H1 (cell line): ENCODE results near the gene GLE1. TPM values are rescaled to one million over a fixed set of nuclear protein-coding genes. Genes with fewer than 3 reads are reported as not detected.

Experiments
- CTCF ChIA-PET: fragments of 300-600 bp; sonication (Branson Sonifier 250); formaldehyde crosslinking; loops from one replicate; lab custom pipeline; 2021; ENCODE audit not compliant: partially characterized antibody; lab: Charles Lee
- POLR2A ChIA-PET: fragments of 300-600 bp; sonication (Branson Sonifier 250); formaldehyde crosslinking; loops from one replicate; lab custom pipeline; 2021; ENCODE audit warnings: inconsistent platforms; ENCODE audit not compliant: partially characterized antibody; lab: Charles Lee
- DNase-seq, 2 experiments: peaks; one replicate each; pipeline versions ENCODE4 v3.0.0 to v3.0.0-alpha.2; 2010 to 2022; ENCODE audit warnings: low spot score in 2 of 2, low read depth in 1 of 2, mixed read lengths in 1 of 2
- FAIRE-seq: peaks from 2 replicates; lab custom pipeline; 2011; peaks lifted over from hg19 to GRCh38; lab: Jason Lieb, UNC
- H2AFZ ChIP-seq: 2 replicates; pipeline ENCODE4 v1.8.1; 2012; ENCODE audit warnings: low read length, inconsistent platforms
- H2AK5ac ChIP-seq: 2 replicates; pipeline ENCODE4 v1.6.1; 2013; ENCODE audit warnings: low read depth, low read length
- H2BK120ac ChIP-seq: replicated peaks from 2 replicates; pipeline ENCODE3; 2013; ENCODE audit warnings: low read depth, low read length, inconsistent platforms
- H2BK12ac ChIP-seq: 2 replicates; pipeline ENCODE4 v1.6.1; 2013; ENCODE audit warnings: low read depth, low read length
- H2BK15ac ChIP-seq: 2 replicates; pipeline ENCODE4 v1.6.1; 2013; ENCODE audit warnings: low read length
- H2BK20ac ChIP-seq: 2 replicates; pipeline ENCODE4 v1.6.1; 2013; ENCODE audit warnings: low read length
- H2BK5ac ChIP-seq: 2 replicates; pipeline ENCODE4 v1.6.1; 2013; ENCODE audit warnings: low read depth, low read length
- H3K14ac ChIP-seq: 2 replicates; pipeline ENCODE4 v1.6.1; 2013; ENCODE audit warnings: inconsistent platforms; ENCODE audit not compliant: insufficient read length
- H3K18ac ChIP-seq: 2 replicates; pipeline ENCODE4 v1.6.1; 2013; ENCODE audit warnings: low read length; ENCODE audit errors: extremely low read depth
- H3K23ac ChIP-seq: 2 replicates; pipeline ENCODE4 v1.6.1; 2013; ENCODE audit warnings: inconsistent platforms; ENCODE audit not compliant: insufficient read length
- H3K23me2 ChIP-seq: 2 replicates; pipeline ENCODE4 v1.6.1; 2013; ENCODE audit warnings: low read depth, low read length
- H3K27ac ChIP-seq: 2 replicates; pipeline ENCODE4 v1.6.1; 2011; ENCODE audit warnings: low read depth, low read length, inconsistent platforms
- H3K27me3 ChIP-seq, 4 experiments: replicated peaks in 1 of 4; 1 replicate in 1 of 4; 2 replicates in 3 of 4; pipeline versions ENCODE4 v1.6.1 to v1.8.1; 2011 to 2013; ENCODE audit warnings: low read length in 3 of 4, mild to moderate bottlenecking in 3 of 4, inconsistent platforms in 2 of 4, mixed read lengths in 2 of 4, moderate library complexity in 1 of 4; ENCODE audit not compliant: control insufficient read depth in 3 of 4, insufficient read depth in 3 of 4; ENCODE audit errors: extremely low read depth in 1 of 4
- H3K36me3 ChIP-seq, 4 experiments: 2 replicates each; pipeline versions ENCODE4 v1.6.1 to v1.8.1; 2011 to 2013; ENCODE audit warnings: mild to moderate bottlenecking in 4 of 4, low read length in 3 of 4, moderate library complexity in 2 of 4, control low read depth in 1 of 4, inconsistent platforms in 1 of 4; ENCODE audit not compliant: insufficient read depth in 4 of 4, control insufficient read depth in 2 of 4
- H3K4ac ChIP-seq: replicated peaks from 2 replicates; pipeline ENCODE3; 2013; ENCODE audit warnings: low read length, low read depth, mixed read lengths, inconsistent platforms; ENCODE audit not compliant: insufficient read length
- H3K4me1 ChIP-seq, 4 experiments: replicated peaks in 1 of 4; 1 replicate in 1 of 4; 2 replicates in 3 of 4; pipeline versions ENCODE4 v1.6.1 to v1.8.1; 2011 to 2013; ENCODE audit warnings: low read length in 3 of 4, inconsistent platforms in 2 of 4, mixed read lengths in 1 of 4; ENCODE audit not compliant: insufficient read depth in 4 of 4, control insufficient read depth in 3 of 4
- H3K4me2 ChIP-seq, 2 experiments: 2 replicates each; pipeline versions ENCODE4 v1.6.1 to v1.8.1; 2011 to 2013; ENCODE audit warnings: low read depth in 2 of 2, low read length in 2 of 2, control low read depth in 1 of 2, inconsistent platforms in 1 of 2, mild to moderate bottlenecking in 1 of 2; ENCODE audit not compliant: insufficient read depth in 1 of 2
- H3K4me3 ChIP-seq, 4 experiments: fragments of 200-600, 300-600 bp in 1 of 4; sonication (generic), shearing (Covaris generic), sonication (Bioruptor Twin) in 1 of 4; 2 replicates each; pipeline versions ENCODE4 v1.5.1 to v1.8.1; 2011 to 2016; ENCODE audit warnings: low read length in 4 of 4, low read depth in 3 of 4, control low read depth in 2 of 4, inconsistent platforms in 2 of 4, mild to moderate bottlenecking in 2 of 4, mixed read lengths in 1 of 4, moderate library complexity in 1 of 4; ENCODE audit not compliant: insufficient read depth in 2 of 4; ENCODE audit errors: extremely low read depth in 1 of 4
- H3K56ac ChIP-seq: replicated peaks from 2 replicates; pipeline ENCODE3; 2013; ENCODE audit warnings: low read depth, mild to moderate bottlenecking, mixed read lengths, low read length, inconsistent platforms; ENCODE audit not compliant: insufficient read length
- H3K79me1 ChIP-seq: 2 replicates; pipeline ENCODE4 v1.6.1; 2013; ENCODE audit warnings: low read depth, low read length, control low read depth
- H3K79me2 ChIP-seq, 2 experiments: 2 replicates each; pipeline versions ENCODE4 v1.6.1 to v1.8.1; 2012 to 2013; ENCODE audit warnings: low read length in 2 of 2, mild to moderate bottlenecking in 2 of 2, inconsistent platforms in 1 of 2; ENCODE audit not compliant: insufficient read depth in 2 of 2, control insufficient read depth in 1 of 2
- H3K9ac ChIP-seq, 4 experiments: replicated peaks in 1 of 4; 1 replicate in 1 of 4; 2 replicates in 3 of 4; pipeline versions ENCODE4 v1.6.1 to v1.8.1; 2011 to 2013; ENCODE audit warnings: low read depth in 3 of 4, low read length in 3 of 4, control low read depth in 2 of 4, mild to moderate bottlenecking in 2 of 4, moderate library complexity in 2 of 4, inconsistent platforms in 1 of 4; ENCODE audit errors: extremely low read depth in 1 of 4
- H3K9me3 ChIP-seq, 2 experiments: 2 replicates each; pipeline versions ENCODE4 v1.6.1 to v1.8.1; 2012 to 2013; ENCODE audit warnings: mild to moderate bottlenecking in 2 of 2, moderate library complexity in 2 of 2, control low read depth in 1 of 2, inconsistent platforms in 1 of 2, low read depth in 1 of 2, low read length in 1 of 2, mixed read lengths in 1 of 2; ENCODE audit not compliant: insufficient read depth in 2 of 2
- H4K20me1 ChIP-seq, 2 experiments: replicated peaks in 1 of 2; 2 replicates each; pipeline versions ENCODE3 to v1.8.1; 2011 to 2013; ENCODE audit warnings: inconsistent platforms in 2 of 2, low read length in 2 of 2, mild to moderate bottlenecking in 1 of 2; ENCODE audit not compliant: insufficient read depth in 2 of 2, control insufficient read depth in 1 of 2
- H4K5ac ChIP-seq: 2 replicates; pipeline ENCODE4 v1.6.1; 2013; ENCODE audit warnings: low read length, low read depth, mixed read lengths, inconsistent platforms; ENCODE audit not compliant: insufficient read length
- H4K8ac ChIP-seq: 2 replicates; pipeline ENCODE4 v1.8.0; 2013; ENCODE audit warnings: mild to moderate bottlenecking, moderate library complexity, low read length, inconsistent platforms; ENCODE audit not compliant: insufficient read depth; ENCODE audit errors: extremely low read depth
- H4K91ac ChIP-seq: replicated peaks from 2 replicates; pipeline ENCODE3; 2013; ENCODE audit warnings: low read length, mixed read lengths, inconsistent platforms; ENCODE audit not compliant: insufficient read length
- ASH2L ChIP-seq: fragments of 200-600, 300-600 bp; sonication (generic); IDR thresholded peaks from one replicate; pipeline ENCODE4 v1.7.1; 2017; ENCODE audit warnings: low read length
- BRCA1 ChIP-seq: IDR thresholded peaks from 2 replicates; pipeline ENCODE4 v1.6.1; 2012; ENCODE audit warnings: low read depth, low read length, improper control_type of control experiment
- CHD1 ChIP-seq: IDR thresholded peaks from 2 replicates; pipeline ENCODE4 v1.6.1; 2012; ENCODE audit warnings: low read depth, low read length, improper control_type of control experiment
- CREB1 ChIP-seq: IDR thresholded peaks from 2 replicates; pipeline ENCODE4 v1.6.1; 2012; ENCODE audit warnings: inconsistent platforms
- CTBP2 ChIP-seq: IDR thresholded peaks from 2 replicates; pipeline ENCODE4 v1.7.0; 2011; ENCODE audit warnings: borderline replicate concordance, mild to moderate bottlenecking, moderate library complexity, mixed read lengths, low read length; ENCODE audit not compliant: insufficient read depth, insufficient read length
- FOSL1 ChIP-seq: IDR thresholded peaks from 2 replicates; pipeline ENCODE4 v1.6.1; 2011; ENCODE audit warnings: mild to moderate bottlenecking, low read depth, low read length, moderate library complexity; ENCODE audit not compliant: insufficient read depth
- NRF1 ChIP-seq: IDR thresholded peaks from 2 replicates; pipeline ENCODE4 v1.6.1; 2011; ENCODE audit warnings: mild to moderate bottlenecking, low read depth, low read length, improper control_type of control experiment
- SP1 ChIP-seq: IDR thresholded peaks from 2 replicates; pipeline ENCODE4 v1.6.1; 2011; ENCODE audit warnings: low read depth, low read length
- SUZ12 ChIP-seq: fragments of 200-600 bp; sonication (generic); IDR thresholded peaks from 2 replicates; pipeline ENCODE4 v1.6.1; 2012; ENCODE audit warnings: mild to moderate bottlenecking, inconsistent platforms, low read length, moderate library complexity, mixed read lengths
- WGBS, 2 experiments: shearing (Covaris generic) in 1 of 2; methylation state at CpG; one replicate each; pipeline versions ENCODE4 v1.1.6 to v1.1.7; 2013 to 2015; ENCODE audit warnings: low lambda C conversion rate in 2 of 2, mixed read lengths in 2 of 2, inconsistent platforms in 1 of 2, low coverage in 1 of 2, missing lambda C conversion rate in 1 of 2; ENCODE audit not compliant: insufficient replicate concordance in 2 of 2, insufficient coverage in 1 of 2, insufficient read length in 1 of 2; ENCODE audit errors: extremely low coverage in 1 of 2, missing lambda C conversion rate in 1 of 2; 5-methylcytosine and 5-hydroxymethylcytosine counted together
- polyA plus RNA-seq, 7 experiments: library from polyadenylated mRNA; depleted of rRNA in 3 of 7; stranded (reverse) in 5 of 7; unstranded in 2 of 7; fragments of >200 nt in 5 of 7; fragments of 200-250 nt in 2 of 7; gene quantifications; 1 replicate in 5 of 7; 2 replicates in 1 of 7; 4 replicates in 1 of 7; pipeline versions ENCODE4 v1.2.1 to v1.2.3, GENCODE V29; 2011 to 2013; ENCODE audit warnings: missing spikeins in 2 of 7, mixed read lengths in 2 of 7
- total RNA-seq: library from RNA; stranded (reverse); fragmentation: NEBNext Ultra II Directional; extraction: Animal tissue kit (Norgen Biotek cat#: 25700); gene quantifications from 2 replicates; pipeline ENCODE4 v1.2.1, GENCODE V29; 2021

Gene GLE1
- total and polyA plus RNA-seq, 2 of the 8 experiments (the other 6 are each of a cell fraction or from before 2014, with no cell fraction given): 9.6 to 14.9 TPM

DNA sequence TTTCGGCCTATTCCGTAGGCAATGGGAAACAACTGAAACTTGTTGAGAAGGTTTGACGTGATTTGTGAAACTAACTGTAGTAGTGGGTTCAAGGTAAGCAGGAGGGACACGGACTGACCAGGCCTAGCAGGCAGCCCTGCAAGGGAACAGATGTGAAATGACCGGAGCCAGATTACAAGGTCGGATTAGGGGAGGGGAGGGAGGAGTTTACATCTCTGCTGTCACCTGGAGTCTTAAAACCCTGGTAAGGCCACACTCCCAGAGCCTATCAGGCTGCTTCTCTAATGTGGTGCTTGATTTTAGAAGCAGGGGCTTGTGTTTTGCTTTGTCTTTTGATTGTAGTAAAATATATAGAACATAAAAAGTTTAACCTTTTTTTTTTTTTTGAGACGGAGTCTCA is 44.4 kb downstream of the GLE1 start:
- WGBS, 2 experiments: 89% methylated on average over 7 of the region's 7 CpGs; no CpG with 5 or more reads in 1 of the 2 experiments
- Histone ChIP-seq H2BK120ac (no peak overlapping the region), H3K4me1 (peaks cover 3 to 6% (median 4%) of the 10 kb centered on the region in 4 experiments), H4K91ac (no peak overlapping the region), H3K79me1 (no peaks in the 10 kb centered on the region), H4K8ac (no peak overlapping the region), H2BK12ac (no peak overlapping the region), H3K27ac (no peak overlapping the region), H4K20me1 (peaks cover 0 to 2% of the 10 kb centered on the region in 2 experiments), H3K9ac (no peak overlapping the region), H2BK20ac (no peak overlapping the region), H3K14ac (no peak overlapping the region), H3K4ac (no peak overlapping the region), H3K27me3 (peaks cover 0 to 3% (median 0%) of the 10 kb centered on the region in 4 experiments; a peak in 3 of 7 replicates), H2BK15ac (no peak overlapping the region), H2BK5ac (no peak overlapping the region), H3K79me2 (peaks cover 0 to 9% of the 10 kb centered on the region in 2 experiments; a peak in 2 of 4 replicates), H2AFZ (no peak overlapping the region), H3K23me2 (peaks cover 5% of the 10 kb centered on the region), H3K9me3 (no peaks in the 10 kb centered on the region), H3K56ac (no peak overlapping the region), H3K18ac (no peak overlapping the region), H2AK5ac (no peak overlapping the region), H3K23ac (no peak overlapping the region), H3K4me3 (no peak overlapping the region), H3K36me3 (no peaks in the 10 kb centered on the region), H3K4me2 (no peak overlapping the region), H4K5ac (no peak overlapping the region)
- no peak for TF ChIP-seq ASH2L
- TF ChIP-seq FOSL1: no peak
- no peak for TF ChIP-seq CHD1
- no peak for TF ChIP-seq SP1
- no peak for TF ChIP-seq SUZ12
- TF ChIP-seq NRF1: no peak
- TF ChIP-seq CTBP2: no peak
- TF ChIP-seq BRCA1: no peak
- no peak for TF ChIP-seq CREB1
- no peak for DNase-seq
- ChIA-PET CTCF (no interaction called here), POLR2A (interaction anchor here (1.0 kb wide), 1 partner anchor 10 kb away, joined by 3 read pairs; no protein-coding TSS in a partner anchor)
- no peak for FAIRE-seq
